ENCODE results near the gene GPRC5A. TPM values are rescaled to one million over a fixed set of nuclear protein-coding genes. Genes with fewer than 3 reads are reported as not detected.
A peak's percentile ranks its signal among the peaks of the same experiment; 100 is the strongest.

Gene GPRC5A
- total RNA-seq, 3 donors from 2014 or later: 10.9 to 40.1 (median 21.6) TPM

- peak overlapping the region in 1 of 3 donors; percentile 62 for H3K4me3 ChIP-seq
- H3K27ac ChIP-seq: peak overlapping the region in 1 of 2 donors; percentile 66
- no peaks in the 10 kb centered on the region for H3K9me3 ChIP-seq
- TF ChIP-seq POLR2AphosphoS5 (IDR thresholded peaks at IDR 0.05): no peak
- no peak for TF ChIP-seq POLR2A (IDR thresholded peaks at IDR 0.05)
- TF ChIP-seq, protein P1, sequence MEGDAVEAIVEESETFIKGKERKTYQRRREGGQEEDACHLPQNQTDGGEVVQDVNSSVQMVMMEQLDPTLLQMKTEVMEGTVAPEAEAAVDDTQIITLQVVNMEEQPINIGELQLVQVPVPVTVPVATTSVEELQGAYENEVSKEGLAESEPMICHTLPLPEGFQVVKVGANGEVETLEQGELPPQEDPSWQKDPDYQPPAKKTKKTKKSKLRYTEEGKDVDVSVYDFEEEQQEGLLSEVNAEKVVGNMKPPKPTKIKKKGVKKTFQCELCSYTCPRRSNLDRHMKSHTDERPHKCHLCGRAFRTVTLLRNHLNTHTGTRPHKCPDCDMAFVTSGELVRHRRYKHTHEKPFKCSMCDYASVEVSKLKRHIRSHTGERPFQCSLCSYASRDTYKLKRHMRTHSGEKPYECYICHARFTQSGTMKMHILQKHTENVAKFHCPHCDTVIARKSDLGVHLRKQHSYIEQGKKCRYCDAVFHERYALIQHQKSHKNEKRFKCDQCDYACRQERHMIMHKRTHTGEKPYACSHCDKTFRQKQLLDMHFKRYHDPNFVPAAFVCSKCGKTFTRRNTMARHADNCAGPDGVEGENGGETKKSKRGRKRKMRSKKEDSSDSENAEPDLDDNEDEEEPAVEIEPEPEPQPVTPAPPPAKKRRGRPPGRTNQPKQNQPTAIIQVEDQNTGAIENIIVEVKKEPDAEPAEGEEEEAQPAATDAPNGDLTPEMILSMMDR (IDR thresholded peaks at IDR 0.05): no peak
- no peak for DNase-seq (ENCODE audit: low spot score in 2 of 2)
- no peaks in the 10 kb centered on the region for H3K4me1 ChIP-seq
- no peaks in the 10 kb centered on the region for H3K27me3 ChIP-seq
- no peaks in the 10 kb centered on the region for H3K36me3 ChIP-seq
- intact Hi-C loops (cut with DNase I; ENCODE audit: low total_unique reads): no loop called here
Measured at GRCh38 chr12:12926571-12927071, 35.3 kb downstream of the GPRC5A start.

GRCh38 chr12:12927211-12928079 is 36.1 kb downstream of the GPRC5A start:
- no peak for TF ChIP-seq POLR2A (IDR thresholded peaks at IDR 0.05)
- TF ChIP-seq, protein P1 (IDR thresholded peaks at IDR 0.05): no peak
- TF ChIP-seq POLR2AphosphoS5 (IDR thresholded peaks at IDR 0.05): no peak
- Histone ChIP-seq H3K4me1 (no peaks in the 10 kb centered on the region), H3K27me3 (no peaks in the 10 kb centered on the region), H3K36me3 (no peaks in the 10 kb centered on the region), H3K9me3 (no peaks in the 10 kb centered on the region), H3K4me3 (peak overlapping the region in 2 of 3 donors; percentile 27 to 62), H3K27ac (peak overlapping the region in 1 of 2 donors; percentile 40)
- intact Hi-C loops (cut with DNase I; ENCODE audit: low total_unique reads): no loop called here
- DNase-seq (ENCODE audit: low spot score in 2 of 2): peak; percentile 43 to 89

DNA sequence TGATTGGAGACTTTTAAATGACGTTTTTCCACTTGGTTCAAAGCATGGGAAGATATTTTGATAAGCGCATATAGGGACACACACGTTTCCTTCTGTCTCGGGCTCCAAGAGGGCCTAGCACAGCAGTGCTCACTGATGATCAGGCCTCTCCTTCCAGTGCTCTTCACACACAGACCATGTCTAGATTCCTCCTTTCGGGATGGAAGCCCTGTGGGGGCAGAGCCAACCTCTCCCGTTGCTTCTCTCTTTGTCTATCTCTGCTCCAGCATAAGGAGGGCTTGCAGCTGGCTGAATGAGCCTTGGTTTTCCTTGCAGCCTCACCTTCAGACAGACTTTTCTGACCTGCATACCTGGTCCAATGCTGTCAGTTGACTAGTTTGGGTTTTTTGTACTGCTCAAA is 38.3 kb downstream of the GPRC5A start:
- intact Hi-C loops (cut with DNase I; ENCODE audit: low total_unique reads): no loop called here
- no peak overlapping the region for H3K4me3 ChIP-seq
- TF ChIP-seq, protein P1 (IDR thresholded peaks at IDR 0.05): no peak
- TF ChIP-seq POLR2AphosphoS5 (IDR thresholded peaks at IDR 0.05): no peak
- TF ChIP-seq POLR2A (IDR thresholded peaks at IDR 0.05): no peak
- no peaks in the 10 kb centered on the region for H3K27me3 ChIP-seq
- H3K36me3 ChIP-seq: no peaks in the 10 kb centered on the region
- DNase-seq (ENCODE audit: low spot score in 2 of 2): no peak
- no peaks in the 10 kb centered on the region for H3K4me1 ChIP-seq
- H3K27ac ChIP-seq: no peak overlapping the region
- H3K9me3 ChIP-seq: no peaks in the 10 kb centered on the region

DNA sequence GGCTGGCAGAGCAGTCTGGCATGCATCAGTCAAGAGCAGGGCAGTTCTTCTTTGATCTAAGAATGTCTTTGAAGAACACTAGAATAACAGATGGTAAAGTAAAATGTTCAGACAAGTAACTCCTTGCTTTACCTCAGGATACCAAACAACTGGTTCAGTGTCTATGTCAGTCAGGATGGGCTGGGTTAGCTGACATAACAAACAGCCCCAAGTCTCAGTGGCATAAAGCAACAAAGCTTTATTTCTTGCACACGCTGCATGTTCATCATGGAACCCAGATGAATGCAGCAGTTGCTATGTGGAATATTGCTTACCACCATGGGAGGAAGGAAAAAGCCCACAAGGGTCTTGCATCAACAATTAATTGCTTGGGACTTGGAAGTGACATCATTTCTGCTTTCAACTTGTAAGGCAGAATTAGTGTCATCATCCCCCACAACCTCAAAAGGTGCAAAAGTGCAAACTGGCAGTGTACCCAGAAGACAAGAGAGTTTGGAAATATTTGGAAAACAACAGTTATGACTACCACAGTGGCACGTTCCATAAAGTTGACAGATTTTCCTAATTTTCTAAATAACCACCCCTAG is 39.4 kb downstream of the GPRC5A start:
- intact Hi-C loops (cut with DNase I; ENCODE audit: low total_unique reads): no loop called here
- no peak overlapping the region for H3K4me3 ChIP-seq
- H3K4me1 ChIP-seq: no peaks in the 10 kb centered on the region
- TF ChIP-seq POLR2A (IDR thresholded peaks at IDR 0.05) (no peak), POLR2AphosphoS5 (IDR thresholded peaks at IDR 0.05) (no peak)
- TF ChIP-seq, protein P1 (IDR thresholded peaks at IDR 0.05): no peak
- H3K27me3 ChIP-seq: no peaks in the 10 kb centered on the region
- no peak overlapping the region for H3K27ac ChIP-seq
- no peaks in the 10 kb centered on the region for H3K9me3 ChIP-seq
- no peaks in the 10 kb centered on the region for H3K36me3 ChIP-seq
- no peak for DNase-seq (ENCODE audit: low spot score in 2 of 2)

DNA sequence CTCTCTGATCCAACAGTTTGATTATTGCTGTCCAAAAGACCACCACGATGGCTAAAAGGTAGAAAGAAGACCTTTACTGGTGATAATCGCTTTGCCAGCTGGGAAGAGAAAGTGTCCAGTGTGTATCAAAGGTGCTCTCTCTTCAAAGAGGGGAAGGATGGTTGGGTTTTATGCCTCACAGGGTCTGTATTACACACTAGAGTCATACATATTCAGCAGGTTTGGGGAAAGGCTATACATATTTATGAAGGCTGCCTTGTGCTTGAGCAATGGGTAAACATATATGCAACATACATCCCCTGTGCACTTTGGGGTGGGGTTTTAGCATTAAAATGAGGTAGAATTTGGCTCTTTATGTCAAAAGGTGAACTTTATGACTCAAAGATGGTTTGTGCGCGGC is 42.4 kb downstream of the GPRC5A start:
- DNase-seq (ENCODE audit: low spot score in 2 of 2): no peak
- H3K27me3 ChIP-seq: no peaks in the 10 kb centered on the region
- no peak for TF ChIP-seq POLR2AphosphoS5 (IDR thresholded peaks at IDR 0.05)
- TF ChIP-seq, protein P1 (IDR thresholded peaks at IDR 0.05): no peak
- no peak for TF ChIP-seq POLR2A (IDR thresholded peaks at IDR 0.05)
- no peak overlapping the region for H3K4me3 ChIP-seq
- no peak overlapping the region for H3K27ac ChIP-seq
- intact Hi-C loops (cut with DNase I; ENCODE audit: low total_unique reads): no loop called here
- no peaks in the 10 kb centered on the region for H3K4me1 ChIP-seq
- H3K9me3 ChIP-seq: no peaks in the 10 kb centered on the region
- H3K36me3 ChIP-seq: no peaks in the 10 kb centered on the region

All from breast epithelium (tissue), 4 donors.